Dermis blood vessel endothelial cell (primary cell): ENCODE results near the gene PSMC4. TPM values are rescaled to one million over a fixed set of nuclear protein-coding genes. Genes with fewer than 3 reads are reported as not detected.
A peak's percentile ranks its signal among the peaks of the same experiment; 100 is the strongest.
"Not testable (repeated sequence)": the region's sequence is repeated elsewhere in the genome, so short reads cannot be mapped to it uniquely, and the experiment has no call there.

Source experiments
- DNase-seq: peaks from one replicate; pipeline ENCODE4 v3.0.0; 2010
- total RNA-seq: library from RNA; depleted of rRNA; stranded (reverse); fragments of >200 nt; gene quantifications from 2 replicates; pipeline ENCODE4 v1.2.3, GENCODE V29; 2014

Gene PSMC4
- total RNA-seq, 1 donor from 2014 or later: 95.3 TPM

- no peak for DNase-seq
These were observed 21.8 kb upstream of the PSMC4 start for GRCh38 chr19:39949026-39949747.

- no peak for DNase-seq
These were observed 19.8 kb upstream of the PSMC4 start for GRCh38 chr19:39951065-39951650.

GRCh38 chr19:39951686-39952085 is 19.3 kb upstream of the PSMC4 start:
- DNase-seq: peak; percentile 18

GRCh38 chr19:39953915-39954314 is 17.1 kb upstream of the PSMC4 start:
- no peak for DNase-seq

- DNase-seq: not testable (repeated sequence)
These were observed 13.1 kb upstream of the PSMC4 start for GRCh38 chr19:39957886-39958285.

- DNase-seq: not testable (repeated sequence)
These were observed 12.0 kb upstream of the PSMC4 start for GRCh38 chr19:39958942-39959341.

GRCh38 chr19:39959407-39959806 is 11.6 kb upstream of the PSMC4 start:
- DNase-seq: not testable (repeated sequence)

GRCh38 chr19:39963898-39964297 is 7.1 kb upstream of the PSMC4 start:
- DNase-seq: no peak

- DNase-seq: no peak
These were observed 4.3 kb upstream of the PSMC4 start for GRCh38 chr19:39966617-39967016.

- DNase-seq: no peak
These were observed 3.4 kb upstream of the PSMC4 start for GRCh38 chr19:39967561-39967960.

- DNase-seq: no peak
These were observed 2.2 kb upstream of the PSMC4 start for GRCh38 chr19:39968789-39969188.

GRCh38 chr19:39969266-39969665 is 1.7 kb upstream of the PSMC4 start:
- DNase-seq: no peak

GRCh38 chr19:39969681-39970424 is 1.1 kb upstream of the PSMC4 start:
- DNase-seq: no peak

- DNase-seq: no peak
These were observed 615 bp upstream of the PSMC4 start for GRCh38 chr19:39970425-39970674.

GRCh38 chr19:39971380-39972035 is 543 bp downstream of the PSMC4 start:
- DNase-seq: peak; percentile 32

- no peak for DNase-seq
These were observed 3.6 kb downstream of the PSMC4 start for GRCh38 chr19:39974377-39975155.

- DNase-seq: no peak
These were observed 11.9 kb downstream of the PSMC4 start for GRCh38 chr19:39982883-39983282.

GRCh38 chr19:39983695-39984300 is 12.8 kb downstream of the PSMC4 start:
- DNase-seq: no peak

GRCh38 chr19:39986643-39987042 is 15.7 kb downstream of the PSMC4 start:
- no peak for DNase-seq

GRCh38 chr19:39987167-39987566 is 16.2 kb downstream of the PSMC4 start:
- DNase-seq: no peak

- DNase-seq: no peak
These were observed 16.6 kb downstream of the PSMC4 start for GRCh38 chr19:39987596-39987995.

GRCh38 chr19:39993605-39994004 is 22.6 kb downstream of the PSMC4 start:
- no peak for DNase-seq
